GM12874 (cell line): ENCODE measurements around the gene ZBTB17.

Source experiments
- CTCF ChIP-seq: IDR thresholded peaks from 2 replicates; pipeline ENCODE4 v1.5.1; 2011; ENCODE audit warnings: low read depth, mild to moderate bottlenecking, control low read depth, low read length, moderate library complexity; ENCODE audit not compliant: insufficient read depth

Gene ZBTB17

GRCh38 chr1:15997076-15997585 lies 21.2 kb upstream of the ZBTB17 start:
- no peak for TF ChIP-seq CTCF

GRCh38 chr1:15994590-15995351 lies 18.9 kb upstream of the ZBTB17 start:
- peak; percentile 81 for TF ChIP-seq CTCF

GRCh38 chr1:15994081-15994480 lies 18.2 kb upstream of the ZBTB17 start:
- TF ChIP-seq CTCF: no peak

GRCh38 chr1:15993666-15994065 lies 17.8 kb upstream of the ZBTB17 start:
- no peak for TF ChIP-seq CTCF

- TF ChIP-seq CTCF: no peak
Observed at GRCh38 chr1:15992582-15993500, 16.9 kb upstream of the ZBTB17 start.

- no peak for TF ChIP-seq CTCF
Observed at GRCh38 chr1:15992187-15992553, 16.3 kb upstream of the ZBTB17 start.
